A549 (cell line): Measurements from ENCODE around the gene MFSD2A. TPM values are rescaled to one million over a fixed set of nuclear protein-coding genes. Genes with fewer than 3 reads are reported as not detected.

Experiments
- ATAC-seq, 2 experiments: fragments of 200-7000 bp in 1 of 2; fragments of >200 bp in 1 of 2; cut with Nextera tagmentation in 1 of 2; cut with Tn5 transposase in 1 of 2; 3 replicates each; pipeline versions ENCODE4 v1.8.0 to v1.9.1; 2018 to 2020; ENCODE audit warnings: mild to moderate bottlenecking in 1 of 2, moderate library complexity in 1 of 2
- CTCF ChIA-PET: fragments of 300-600 bp; sonication (Branson Sonifier 250); formaldehyde crosslinking; extraction: SDS; loops from one replicate; lab custom pipeline; 2021; ENCODE audit warnings: antibody characterized with exemption, inconsistent platforms; lab: Yijun Ruan, JAX
- POLR2A ChIA-PET: fragments of 350-600 bp; formaldehyde crosslinking; extraction: SDS; loops from one replicate; lab custom pipeline; 2021; ENCODE audit warnings: antibody characterized with exemption, inconsistent platforms; lab: Yijun Ruan, JAX
- DNase-seq, 2 experiments: peaks; one replicate each; pipeline versions ENCODE4 v3.0.0 to v3.0.0-alpha.2; 2011 to 2016; ENCODE audit warnings: low read depth in 1 of 2, low spot score in 1 of 2
- FAIRE-seq: peaks from 2 replicates; lab custom pipeline; 2011; peaks lifted over from hg19 to GRCh38; lab: Jason Lieb, UNC
- H3K27ac ChIP-seq, 2 experiments: fragments of >200 bp; sonication (Bioruptor Twin); formaldehyde crosslinking; 3 replicates each; pipeline ENCODE4 v1.5.1; 2016 to 2017
- H3K4me1 ChIP-seq: fragments of >200 bp; sonication (Bioruptor Twin); formaldehyde crosslinking; 3 replicates; pipeline ENCODE4 v1.6.1; 2016
- H3K4me2 ChIP-seq: fragments of >200 bp; sonication (Bioruptor Twin); formaldehyde crosslinking; 3 replicates; pipeline ENCODE4 v1.6.1; 2016
- H3K4me3 ChIP-seq: fragments of >200 bp; sonication (Bioruptor Twin); formaldehyde crosslinking; 3 replicates; pipeline ENCODE4 v1.5.1; 2016
- H3K9me3 ChIP-seq: fragments of >200 bp; sonication (Bioruptor Twin); formaldehyde crosslinking; 3 replicates; pipeline ENCODE4 v1.6.1; 2016
- CBX8 ChIP-seq: fragments of 200-600 bp; sonication (generic); IDR thresholded peaks from 2 replicates; pipeline ENCODE4 v1.6.1; 2016
- CHD2 ChIP-seq: fragments of 150-350 bp; IDR thresholded peaks from 2 replicates; pipeline ENCODE4 v1.6.1; 2014; ENCODE audit warnings: low read length; ENCODE audit not compliant: partially characterized antibody
- CTCF ChIP-seq: fragments of >200 bp; sonication (Bioruptor Twin); formaldehyde crosslinking; IDR thresholded peaks from 3 replicates; pipeline ENCODE4 v1.5.1; 2016
- E2F6 ChIP-seq: IDR thresholded peaks from 2 replicates; pipeline ENCODE4 v1.6.1; 2012; ENCODE audit warnings: low read depth, borderline replicate concordance
- ELK1 ChIP-seq: fragments of 150-350 bp; IDR thresholded peaks from 2 replicates; pipeline ENCODE4 v1.6.1; 2014; ENCODE audit warnings: low read depth, mild to moderate bottlenecking, low read length
- ESRRA ChIP-seq: fragments of 150-350 bp; IDR thresholded peaks from 2 replicates; pipeline ENCODE4 v1.6.1; 2014; ENCODE audit warnings: mild to moderate bottlenecking, low read length, borderline replicate concordance
- HOXA7 ChIP-seq: fragments of 250-450 bp; sonication (Bioruptor Pico); IDR thresholded peaks from 2 replicates; pipeline ENCODE4 v1.5.0; 2020; ENCODE audit warnings: mild to moderate bottlenecking, moderate library complexity
- HOXB13 ChIP-seq: fragments of 250-450 bp; sonication (Bioruptor Pico); IDR thresholded peaks from 2 replicates; pipeline ENCODE4 v1.5.0; 2020; ENCODE audit warnings: low read depth, mild to moderate bottlenecking, moderate library complexity
- HOXB5 ChIP-seq: fragments of 250-450 bp; sonication (Bioruptor Pico); IDR thresholded peaks from 2 replicates; pipeline ENCODE4 v1.5.0; 2020; ENCODE audit warnings: mild to moderate bottlenecking, moderate library complexity
- JUNB ChIP-seq: fragments of >200 bp; sonication (Bioruptor Twin); formaldehyde crosslinking; IDR thresholded peaks from 2 replicates; pipeline ENCODE4 v1.6.1; 2016
- KDM1A ChIP-seq: fragments of 200-600 bp; sonication (generic); IDR thresholded peaks from 2 replicates; pipeline ENCODE4 v1.6.1; 2016; ENCODE audit warnings: low read depth, mild to moderate bottlenecking
- KDM5A ChIP-seq: fragments of 200-600 bp; sonication (generic); IDR thresholded peaks from 2 replicates; pipeline ENCODE4 v1.6.1; 2016; ENCODE audit warnings: antibody characterized with exemption, mild to moderate bottlenecking
- MAFK ChIP-seq: fragments of 450-650 bp; IDR thresholded peaks from 2 replicates; pipeline ENCODE4 v1.6.1; 2014; ENCODE audit not compliant: partially characterized antibody
- RARB ChIP-seq: fragments of 250-450 bp; sonication (Bioruptor Pico); IDR thresholded peaks from 2 replicates; pipeline ENCODE4 v1.8.0; 2021; ENCODE audit warnings: mild to moderate bottlenecking, moderate library complexity
- RCOR1 ChIP-seq: fragments of 150-350 bp; IDR thresholded peaks from 2 replicates; pipeline ENCODE4 v1.6.1; 2014; ENCODE audit warnings: antibody characterized with exemption, low read length, low read depth
- SMC3 ChIP-seq: fragments of >200 bp; sonication (Bioruptor Twin); formaldehyde crosslinking; IDR thresholded peaks from 3 replicates; pipeline ENCODE4 v1.6.1; 2018; ENCODE audit warnings: inconsistent platforms
- TP53 ChIP-seq: fragments of 250-450 bp; sonication (Bioruptor Pico); IDR thresholded peaks from 2 replicates; pipeline ENCODE4 v1.5.0; 2021; ENCODE audit warnings: mild to moderate bottlenecking, moderate library complexity
- WGBS: methylation state at CpG from one replicate; pipeline ENCODE4 v1.1.6; 2017; ENCODE audit errors: missing lambda C conversion rate; 5-methylcytosine and 5-hydroxymethylcytosine counted together
- polyA plus RNA-seq, 4 experiments: library from polyadenylated mRNA; depleted of rRNA in 3 of 4; stranded (reverse); fragments of >200 nt; fragmentation: RNase III in 1 of 4; extraction: RNeasy Plus Mini Kit Qiagen cat#74134 plus additional on column Dnase treatment in 1 of 4; gene quantifications; 2 replicates in 3 of 4; 3 replicates in 1 of 4; pipeline ENCODE4 v1.2.3, GENCODE V29; 2011 to 2017

The MFSD2A gene
- polyA plus RNA-seq, 2 of the 4 experiments (the other 2 are of a cell fraction) = 3.0 to 3.1 TPM

GRCh38 chr1:39943471-39944290 is 11.3 kb upstream of the MFSD2A start:
- Histone ChIP-seq H3K27ac (no peak overlapping the region), H3K9me3 (no peaks in the 10 kb centered on the region), H3K4me3 (no peak overlapping the region), H3K4me1 (no peaks in the 10 kb centered on the region), H3K4me2 (no peak overlapping the region)
- no peak for DNase-seq
- ChIA-PET CTCF (interaction anchor here (0.7 to 1.5 kb wide), 3 partner anchors 16 to 30 kb away, joined by 3 to 4 read pairs (median 3); no protein-coding TSS in a partner anchor), POLR2A (no interaction called here)
- FAIRE-seq = no peak
- ATAC-seq = no peak
- WGBS = 89% methylated on average over 14 of the region's 14 CpGs
- TF ChIP-seq RCOR1 (no peak), HOXB5 (CRISPR knock-in tag) (no peak), CBX8 (no peak), KDM1A (no peak), HOXA7 (no peak), SMC3 (no peak), CTCF (no peak), MAFK (no peak), E2F6 (no peak)

GRCh38 chr1:39944410-39945112 is 10.4 kb upstream of the MFSD2A start:
- no peak for TF ChIP-seq KDM5A
- H3K27ac ChIP-seq = no peak overlapping the region
- no peaks in the 10 kb centered on the region for H3K4me1 ChIP-seq
- FAIRE-seq (no peak), DNase-seq (no peak), ATAC-seq (no peak)
- WGBS = 47% methylated on average over 8 of the region's 8 CpGs
- H3K4me3 ChIP-seq = no peak overlapping the region
- ChIA-PET POLR2A (no interaction called here), CTCF (no interaction called here)
- no peaks in the 10 kb centered on the region for H3K9me3 ChIP-seq
- no peak overlapping the region for H3K4me2 ChIP-seq

GRCh38 chr1:39946216-39946615 is 8.7 kb upstream of the MFSD2A start:
- CTCF ChIA-PET = interaction anchor here (1.2 kb wide), 1 partner anchor 27 kb away, joined by 7 read pairs; no protein-coding TSS in a partner anchor
- FAIRE-seq (no peak), DNase-seq (no peak)
- Histone ChIP-seq H3K4me2 (no peak overlapping the region), H3K27ac (no peak overlapping the region), H3K9me3 (no peaks in the 10 kb centered on the region)
- WGBS = 84% methylated on average over 3 of the region's 4 CpGs
- TF ChIP-seq CHD2 = no peak
- no peak for TF ChIP-seq JUNB
- TF ChIP-seq ELK1 = no peak
- no peak for TF ChIP-seq RARB (CRISPR knock-in tag)
- no peak for TF ChIP-seq CBX8
- TF ChIP-seq HOXB13 (CRISPR knock-in tag) = no peak
- no peak for TF ChIP-seq KDM5A
- no peak for TF ChIP-seq TP53 (CRISPR knock-in tag)
- no peak for TF ChIP-seq ESRRA
- TF ChIP-seq, all 56 proteins: peak for 0
- H3K4me1 ChIP-seq = no peaks in the 10 kb centered on the region
- H3K4me3 ChIP-seq = no peak overlapping the region
- ATAC-seq = no peak
- POLR2A ChIA-PET = no interaction called here
